Loucy (cell line): ENCODE data around the gene CLEC14A.

Experiments
- H2AFZ ChIP-seq: fragments of 200-600 bp; sonication (generic); 2 replicates; pipeline ENCODE4 v1.6.0; 2016; ENCODE audit warnings: antibody characterized with exemption, mild to moderate bottlenecking, low read length, moderate library complexity
- H3F3A ChIP-seq: fragments of 200-600 bp; 2 replicates; pipeline ENCODE4 v1.6.0; 2016; ENCODE audit warnings: antibody characterized with exemption, low read depth, mild to moderate bottlenecking
- H3K27me3 ChIP-seq: fragments of 200-600 bp; sonication (generic); 2 replicates; pipeline ENCODE4 v1.6.1; 2014; ENCODE audit warnings: low read length, mild to moderate bottlenecking; ENCODE audit not compliant: insufficient read depth, poor library complexity, severe bottlenecking
- H3K36me3 ChIP-seq: fragments of 200-600 bp; sonication (generic); 2 replicates; pipeline ENCODE4 v1.6.1; 2016; ENCODE audit warnings: low read length; ENCODE audit not compliant: insufficient read depth
- H3K4me1 ChIP-seq: fragments of 200-600 bp; sonication (generic); 2 replicates; pipeline ENCODE4 v1.5.1; 2014; ENCODE audit warnings: low read length, mild to moderate bottlenecking; ENCODE audit not compliant: insufficient read depth, poor library complexity, severe bottlenecking
- H3K4me2 ChIP-seq: fragments of 200-600 bp; sonication (generic); 2 replicates; pipeline ENCODE4 v1.6.0; 2014; ENCODE audit warnings: antibody characterized with exemption, low read length, low read depth, mild to moderate bottlenecking; ENCODE audit not compliant: poor library complexity, severe bottlenecking
- H3K4me3 ChIP-seq: fragments of 200-600 bp; sonication (generic); 2 replicates; pipeline ENCODE4 v1.5.1; 2014; ENCODE audit warnings: low read length, mild to moderate bottlenecking, mixed read lengths; ENCODE audit not compliant: poor library complexity, severe bottlenecking
- H3K79me2 ChIP-seq: fragments of 200-600 bp; sonication (generic); 2 replicates; pipeline ENCODE4 v1.6.1; 2014; ENCODE audit warnings: low read length; ENCODE audit not compliant: insufficient read depth
- H3K9ac ChIP-seq: fragments of 200-600 bp; sonication (generic); 2 replicates; pipeline ENCODE4 v1.6.0; 2014; ENCODE audit warnings: mild to moderate bottlenecking, low read depth, low read length, moderate library complexity; ENCODE audit not compliant: poor library complexity, severe bottlenecking
- H3K9me2 ChIP-seq: fragments of 200-600 bp; sonication (generic); replicated peaks from 2 replicates; pipeline ENCODE4 v1.6.1; 2016; ENCODE audit warnings: low read depth, low read length, mixed read lengths
- H3K9me3 ChIP-seq: fragments of 200-600 bp; sonication (generic); 2 replicates; pipeline ENCODE4 v1.6.1; 2014; ENCODE audit warnings: mild to moderate bottlenecking, antibody characterized with exemption, low read length, low read depth; ENCODE audit not compliant: insufficient read depth
- H4K20me1 ChIP-seq: fragments of 200-600 bp; sonication (generic); 2 replicates; pipeline ENCODE4 v1.6.0; 2014; ENCODE audit warnings: antibody characterized with exemption, low read length, mild to moderate bottlenecking; ENCODE audit not compliant: insufficient read depth, poor library complexity, severe bottlenecking
- CTCF ChIP-seq: fragments of 200-600 bp; sonication (generic); conservative IDR thresholded peaks from 2 replicates; pipeline ENCODE4 v1.5.1; 2014; ENCODE audit warnings: mild to moderate bottlenecking, antibody characterized with exemption, low read length
- EZH2phosphoT487 ChIP-seq: fragments of 200-600 bp; IDR thresholded peaks from 2 replicates; pipeline ENCODE4 v1.6.1; 2018; ENCODE audit warnings: antibody characterized with exemption, mild to moderate bottlenecking, moderate library complexity, borderline replicate concordance

The CLEC14A gene

GRCh38 chr14:38211255-38211735, 44.6 kb downstream of the CLEC14A start:
- Histone ChIP-seq H3K36me3 (no peaks in the 10 kb centered on the region), H3K9me2 (no peaks in the 10 kb centered on the region), H3K4me1 (no peaks in the 10 kb centered on the region), H4K20me1 (no peaks in the 10 kb centered on the region), H3K4me3 (no peak overlapping the region), H3K79me2 (no peaks in the 10 kb centered on the region), H3K4me2 (no peak overlapping the region), H2AFZ (no peak overlapping the region), H3F3A (no peaks in the 10 kb centered on the region), H3K9ac (no peak overlapping the region), H3K9me3 (peaks cover 4% of the 10 kb centered on the region; the same call in 1 of the 2 replicates), H3K27me3 (no peaks in the 10 kb centered on the region)
- TF ChIP-seq CTCF = no peak
- no peak for TF ChIP-seq EZH2phosphoT487

- TF ChIP-seq EZH2phosphoT487 = no peak
- TF ChIP-seq CTCF = no peak
- Histone ChIP-seq H3K4me3 (no peak overlapping the region), H3K36me3 (no peaks in the 10 kb centered on the region), H4K20me1 (no peaks in the 10 kb centered on the region), H3K27me3 (no peaks in the 10 kb centered on the region), H3K4me1 (no peaks in the 10 kb centered on the region), H3K4me2 (no peak overlapping the region), H3K79me2 (no peaks in the 10 kb centered on the region), H3K9me3 (peaks cover 7% of the 10 kb centered on the region; the same call in 1 of the 2 replicates), H2AFZ (no peak overlapping the region), H3K9ac (no peak overlapping the region), H3F3A (no peaks in the 10 kb centered on the region), H3K9me2 (no peaks in the 10 kb centered on the region)
Observed at GRCh38 chr14:38210587-38211216, 45.2 kb downstream of the CLEC14A start.

- Histone ChIP-seq H3K9ac (no peak overlapping the region), H3K27me3 (no peaks in the 10 kb centered on the region), H3K9me2 (no peaks in the 10 kb centered on the region), H3K4me1 (no peaks in the 10 kb centered on the region), H3K79me2 (no peaks in the 10 kb centered on the region), H2AFZ (no peak overlapping the region), H3F3A (no peaks in the 10 kb centered on the region), H4K20me1 (no peaks in the 10 kb centered on the region), H3K4me3 (no peak overlapping the region), H3K36me3 (no peaks in the 10 kb centered on the region), H3K4me2 (no peak overlapping the region), H3K9me3 (peaks cover 7% of the 10 kb centered on the region; the same call in 1 of the 2 replicates)
- TF ChIP-seq EZH2phosphoT487 = no peak
- no peak for TF ChIP-seq CTCF
Observed at GRCh38 chr14:38209572-38210557, 46.0 kb downstream of the CLEC14A start.
